ENCODE data around the gene PODN. TPM values are rescaled to one million over a fixed set of nuclear protein-coding genes. Genes with fewer than 3 reads are reported as not detected.
A peak's percentile ranks its signal among the peaks of the same experiment; 100 is the strongest.

Gene PODN
- total RNA-seq, 6 experiments from 2014 or later: 9.4 to 12.9 (median 10.8) TPM

- no peaks in the 10 kb centered on the region for H3K9me3 Mint-ChIP-seq
- no peaks in the 10 kb centered on the region; the same call in 1 of the 2 replicates for H3K36me3 Mint-ChIP-seq (ENCODE audit: low read depth)
- TF ChIP-seq CTCF (IDR thresholded peaks at IDR 0.05): no peak
- no peaks in the 10 kb centered on the region for H3K4me1 Mint-ChIP-seq (ENCODE audit: low read depth)
- H3K27me3 Mint-ChIP-seq (ENCODE audit: insufficient read depth): no peaks in the 10 kb centered on the region
- H3K4me3 Mint-ChIP-seq: no peak overlapping the region
- no peak overlapping the region for H3K27ac Mint-ChIP-seq
- DNase-seq: no peak
Measured at GRCh38 chr1:53025769-53026112, 36.3 kb upstream of the PODN start.

- Mint-ChIP-seq H3K4me1 (ENCODE audit: low read depth) (no peaks in the 10 kb centered on the region), H3K27me3 (ENCODE audit: insufficient read depth) (no peaks in the 10 kb centered on the region), H3K4me3 (no peak overlapping the region), H3K36me3 (ENCODE audit: low read depth) (peaks cover 1% of the 10 kb centered on the region; the same call in 1 of the 2 replicates), H3K27ac (no peak overlapping the region), H3K9me3 (no peaks in the 10 kb centered on the region)
- TF ChIP-seq CTCF (IDR thresholded peaks at IDR 0.05): no peak
- no peak for DNase-seq
Measured at GRCh38 chr1:53026254-53026653, 35.8 kb upstream of the PODN start.

- Mint-ChIP-seq H3K36me3 (ENCODE audit: low read depth) (peaks cover 18% of the 10 kb centered on the region), H3K4me1 (ENCODE audit: low read depth) (peaks cover 8% of the 10 kb centered on the region), H3K9me3 (no peaks in the 10 kb centered on the region), H3K4me3 (no peak overlapping the region), H3K27ac (no peak overlapping the region), H3K27me3 (ENCODE audit: insufficient read depth) (no peaks in the 10 kb centered on the region; the same call in 1 of the 2 replicates)
- no peak for DNase-seq
- TF ChIP-seq CTCF (IDR thresholded peaks at IDR 0.05): no peak
Measured at GRCh38 chr1:53031732-53032131, 30.3 kb upstream of the PODN start.

GRCh38 chr1:53037159-53037558 lies 24.9 kb upstream of the PODN start:
- Mint-ChIP-seq H3K27ac (no peak overlapping the region), H3K27me3 (ENCODE audit: insufficient read depth) (no peaks in the 10 kb centered on the region; the same call in 1 of the 2 replicates)

GRCh38 chr1:53038566-53038965 lies 23.4 kb upstream of the PODN start:
- no peaks in the 10 kb centered on the region for H3K27me3 Mint-ChIP-seq (ENCODE audit: insufficient read depth)
- DNase-seq: no peak
- H3K36me3 Mint-ChIP-seq (ENCODE audit: low read depth): peaks cover 44% of the 10 kb centered on the region
- no peak overlapping the region for H3K27ac Mint-ChIP-seq
- no peak overlapping the region for H3K4me3 Mint-ChIP-seq
- no peaks in the 10 kb centered on the region for H3K9me3 Mint-ChIP-seq
- H3K4me1 Mint-ChIP-seq (ENCODE audit: low read depth): peaks cover 32% of the 10 kb centered on the region
- no peak for TF ChIP-seq CTCF (IDR thresholded peaks at IDR 0.05)

More at GRCh38 chr1:53037159-53037558, 24.9 kb upstream of the PODN start:
- TF ChIP-seq CTCF (IDR thresholded peaks at IDR 0.05): no peak
- no peaks in the 10 kb centered on the region for H3K9me3 Mint-ChIP-seq
- peaks cover 18% of the 10 kb centered on the region for H3K4me1 Mint-ChIP-seq (ENCODE audit: low read depth)
- no peak for DNase-seq
- H3K4me3 Mint-ChIP-seq: no peak overlapping the region
- peaks cover 45% of the 10 kb centered on the region for H3K36me3 Mint-ChIP-seq (ENCODE audit: low read depth)

- Mint-ChIP-seq H3K27ac (peak overlapping the region; percentile 78), H3K36me3 (ENCODE audit: low read depth) (peaks cover 64% of the 10 kb centered on the region), H3K4me1 (ENCODE audit: low read depth) (peaks cover 71% of the 10 kb centered on the region), H3K4me3 (peak overlapping the region; percentile 54), H3K27me3 (ENCODE audit: insufficient read depth) (no peaks in the 10 kb centered on the region), H3K9me3 (peaks cover 5% of the 10 kb centered on the region; the same call in 1 of the 2 replicates)
- no peak for TF ChIP-seq CTCF (IDR thresholded peaks at IDR 0.05)
- DNase-seq: peak; percentile 74
Measured at GRCh38 chr1:53043271-53043670, 18.7 kb upstream of the PODN start.
